BJ (cell line): ENCODE data around the gene CCNT1. TPM values are rescaled to one million over a fixed set of nuclear protein-coding genes. Genes with fewer than 3 reads are reported as not detected.
A peak's percentile ranks its signal among the peaks of the same experiment; 100 is the strongest.

Experiments
- CTCF ChIA-PET: fragments of 350-600 bp; formaldehyde crosslinking; extraction: SDS; loops from one replicate; lab custom pipeline; 2021; ENCODE audit warnings: antibody characterized with exemption, inconsistent platforms; lab: Yijun Ruan, JAX
- POLR2A ChIA-PET: fragments of 300-600 bp; sonication (Branson Sonifier 250); formaldehyde crosslinking; extraction: SDS; loops from one replicate; lab custom pipeline; 2021; ENCODE audit warnings: antibody characterized with exemption; lab: Charles Lee
- DNase-seq: peaks from one replicate; pipeline ENCODE4 v3.0.0-alpha.2; 2011; ENCODE audit warnings: low read depth
- H3K27me3 ChIP-seq: 2 replicates; pipeline ENCODE4 v1.6.0; 2011; ENCODE audit warnings: low read length; ENCODE audit not compliant: control insufficient read depth, insufficient read depth
- H3K36me3 ChIP-seq: 2 replicates; pipeline ENCODE4 v1.5.1; 2011; ENCODE audit warnings: low read length; ENCODE audit not compliant: control insufficient read depth, insufficient read depth
- H3K4me3 ChIP-seq: 2 replicates; pipeline ENCODE4 v1.5.1; 2011; ENCODE audit warnings: low read depth, mild to moderate bottlenecking, control low read depth, low read length
- CTCF ChIP-seq: IDR thresholded peaks from 2 replicates; pipeline ENCODE4 v1.5.1; 2011; ENCODE audit warnings: low read depth, mild to moderate bottlenecking, control low read depth, inconsistent platforms, low read length, moderate library complexity; ENCODE audit not compliant: insufficient read depth
- polyA plus RNA-seq: library from polyadenylated mRNA; depleted of rRNA; stranded (reverse); fragments of >200 nt; gene quantifications from 2 replicates; pipeline ENCODE4 v1.2.3, GENCODE V29; 2011; rRNA removed
- small RNA-seq: library from RNA; depleted of rRNA; stranded (forward); fragments of <200 nt; gene quantifications from one replicate; pipeline ENCODE3, GENCODE V24; 2012; ENCODE audit warnings: low replicate concordance, low read depth; ENCODE audit not compliant: insufficient read length

CCNT1 gene
- polyA plus RNA-seq, 1 experiment: 16.9 TPM

GRCh38 chr12:48640428-48640827 lies 76.1 kb downstream of the CCNT1 start:
- ChIA-PET CTCF (no interaction called here), POLR2A (no interaction called here)
- Histone ChIP-seq H3K36me3 (no peaks in the 10 kb centered on the region), H3K4me3 (no peak overlapping the region), H3K27me3 (no peaks in the 10 kb centered on the region)
- TF ChIP-seq CTCF: no peak
- no peak for DNase-seq

Small RNA genes within 50 kb of the gene (small RNA-seq; reads per million reads assigned to genes)
- gene MIR1291 (not detected), gene SNORA2A (22.3 reads per million, percentile 84 among the genes with 10 or more reads in this experiment), gene SNORA2B (21.7 reads per million, percentile 84 among the genes with 10 or more reads in this experiment), gene SNORA2C (1.3 reads per million)

Other genes starting within 250 kb of the CCNT1 start
- not detected in 2 replicates for gene ANP32D, start 244.1 kb downstream of the CCNT1 start, polyA plus RNA-seq
- gene C12orf54, start 234.2 kb downstream of the CCNT1 start, polyA plus RNA-seq: not detected in 2 replicates
- not detected in 2 replicates for gene OR8S1, start 191.1 kb downstream of the CCNT1 start, polyA plus RNA-seq
- not detected in 2 replicates for gene LALBA, start 146.7 kb downstream of the CCNT1 start, polyA plus RNA-seq
- gene KANSL2, start 34.5 kb downstream of the CCNT1 start, polyA plus RNA-seq: 41.0 and 41.4 TPM in 2 replicates
- gene ADCY6, start 72.4 kb upstream of the CCNT1 start, polyA plus RNA-seq: 27.8 and 37.9 TPM in 2 replicates
- gene CACNB3, start 101.8 kb upstream of the CCNT1 start, polyA plus RNA-seq: 24.2 and 48.2 TPM in 2 replicates
- gene DDX23, start 135.5 kb upstream of the CCNT1 start, polyA plus RNA-seq: 54.5 and 59.4 TPM in 2 replicates
- gene RND1, start 149.2 kb upstream of the CCNT1 start, polyA plus RNA-seq: 0.31 and 0.72 TPM in 2 replicates
- 100 and 134 TPM in 2 replicates for gene FKBP11, start 208.8 kb upstream of the CCNT1 start, polyA plus RNA-seq
- gene ARF3, start 240.8 kb upstream of the CCNT1 start, polyA plus RNA-seq: 233 and 292 TPM in 2 replicates